MM.1S (cell line): ENCODE measurements around the gene NCOA3.

ENCODE experiments used
- DNase-seq: peaks from one replicate; pipeline ENCODE4 v3.0.0-alpha.2; 2015
- H2AFZ ChIP-seq: fragments of 300-600 bp; sonication (generic); 2 replicates; pipeline ENCODE4 v1.6.0; 2016; ENCODE audit warnings: antibody characterized with exemption, low read length
- H3F3A ChIP-seq: fragments of 300-600 bp; sonication (generic); 2 replicates; pipeline ENCODE4 v1.6.1; 2016; ENCODE audit warnings: mild to moderate bottlenecking, antibody characterized with exemption, low read length, moderate library complexity, mixed read lengths; ENCODE audit not compliant: insufficient read depth
- H3K27ac ChIP-seq: fragments of 300-600 bp; sonication (generic); 2 replicates; pipeline ENCODE4 v1.5.1; 2016; ENCODE audit warnings: mild to moderate bottlenecking, low read length
- H3K27me3 ChIP-seq: fragments of 300-600 bp; sonication (generic); replicated peaks from 2 replicates; pipeline ENCODE4 v1.6.0; 2016; ENCODE audit warnings: low read length; ENCODE audit not compliant: insufficient read depth
- H3K36me3 ChIP-seq: fragments of 300-600 bp; sonication (generic); replicated peaks from 2 replicates; pipeline ENCODE4 v1.6.1; 2016; ENCODE audit warnings: mild to moderate bottlenecking, low read length, mixed read lengths; ENCODE audit not compliant: insufficient read depth
- H3K4me1 ChIP-seq: fragments of 300-600 bp; sonication (generic); 2 replicates; pipeline ENCODE4 v1.6.1; 2016; ENCODE audit warnings: low read length, mixed read lengths
- H3K4me2 ChIP-seq: fragments of 300-600 bp; sonication (generic); 2 replicates; pipeline ENCODE4 v1.6.0; 2016; ENCODE audit warnings: low read depth, low read length
- H3K4me3 ChIP-seq: fragments of 300-600 bp; sonication (generic); 2 replicates; pipeline ENCODE4 v1.5.1; 2016; ENCODE audit warnings: low read length, mixed read lengths
- H3K79me2 ChIP-seq: fragments of 300-600 bp; sonication (generic); 2 replicates; pipeline ENCODE4 v1.6.1; 2016; ENCODE audit warnings: mixed run types, low read length, mixed read lengths
- H3K9ac ChIP-seq: fragments of 300-600 bp; sonication (generic); 2 replicates; pipeline ENCODE4 v1.6.1; 2016; ENCODE audit warnings: low read length, mixed read lengths
- H3K9me2 ChIP-seq: fragments of 300-600 bp; sonication (generic); replicated peaks from 2 replicates; pipeline ENCODE4 v1.6.1; 2016; ENCODE audit warnings: mild to moderate bottlenecking, low read length, mixed read lengths; ENCODE audit not compliant: insufficient read depth
- H3K9me3 ChIP-seq: fragments of 300-600 bp; sonication (generic); replicated peaks from 2 replicates; pipeline ENCODE4 v1.6.1; 2016; ENCODE audit warnings: mild to moderate bottlenecking, low read length, mixed read lengths; ENCODE audit not compliant: insufficient read depth
- H4K20me1 ChIP-seq: fragments of 300-600 bp; sonication (generic); 2 replicates; pipeline ENCODE4 v1.6.1; 2016; ENCODE audit warnings: mild to moderate bottlenecking, low read length, moderate library complexity, mixed read lengths; ENCODE audit not compliant: insufficient read depth
- EZH2 ChIP-seq: fragments of 300-600 bp; sonication (generic); optimal IDR thresholded peaks from 2 replicates; pipeline ENCODE3; 2017; ENCODE audit warnings: low read depth, mild to moderate bottlenecking, antibody characterized with exemption, low read length, mixed read lengths
- EZH2phosphoT487 ChIP-seq: fragments of 300-600 bp; sonication (generic); IDR thresholded peaks from 2 replicates; pipeline ENCODE4 v1.6.1; 2018; ENCODE audit warnings: antibody characterized with exemption, low read length
- TF ChIP-seq, protein P1 (sequence below): fragments of 300-600 bp; sonication (generic); IDR thresholded peaks from 2 replicates; pipeline ENCODE4 v1.5.1; 2016; ENCODE audit warnings: antibody characterized with exemption, low read length, mixed read lengths

The NCOA3 gene

DNA sequence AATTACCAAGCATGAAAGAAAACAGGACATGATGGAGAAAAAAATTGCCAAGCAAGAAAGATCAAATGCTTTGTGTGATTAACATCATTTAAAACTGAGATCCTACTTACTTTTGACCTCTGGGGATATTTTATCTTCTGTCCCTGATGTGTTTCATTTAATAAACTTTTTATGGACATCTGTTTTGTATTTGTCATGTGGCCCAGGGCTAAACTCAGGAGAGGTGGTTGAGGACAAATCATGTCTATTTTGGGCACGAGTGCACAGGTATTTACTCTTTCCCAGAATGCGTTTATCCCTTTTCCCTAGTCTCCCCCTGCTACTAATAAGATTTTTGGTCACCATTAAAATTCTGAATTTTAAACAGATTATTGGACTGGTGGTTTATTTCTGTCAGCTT is 128.2 kb downstream of the NCOA3 start:
- Histone ChIP-seq H3K36me3 (peaks cover 2% of the 10 kb centered on the region; the same call in 1 of the 2 replicates), H3K4me3 (no peak overlapping the region), H3F3A (peaks cover 8% of the 10 kb centered on the region), H3K27me3 (no peaks in the 10 kb centered on the region), H4K20me1 (0 out of 2 replicates have a peak, but pooled peaks cover 2% of the 10 kb centered on the region), H3K4me2 (no peak overlapping the region; the same call in 1 of the 2 replicates), H3K9me2 (no peaks in the 10 kb centered on the region), H3K9ac (no peak overlapping the region), H2AFZ (no peak overlapping the region), H3K4me1 (peaks cover 22% of the 10 kb centered on the region), H3K79me2 (peaks cover 19% of the 10 kb centered on the region), H3K27ac (0 out of 2 replicates have a peak overlapping the region, but pooled peaks have one; percentile 16), H3K9me3 (no peaks in the 10 kb centered on the region)
- TF ChIP-seq EZH2phosphoT487 (no peak), EZH2 (no peak)
- TF ChIP-seq, protein P1, sequence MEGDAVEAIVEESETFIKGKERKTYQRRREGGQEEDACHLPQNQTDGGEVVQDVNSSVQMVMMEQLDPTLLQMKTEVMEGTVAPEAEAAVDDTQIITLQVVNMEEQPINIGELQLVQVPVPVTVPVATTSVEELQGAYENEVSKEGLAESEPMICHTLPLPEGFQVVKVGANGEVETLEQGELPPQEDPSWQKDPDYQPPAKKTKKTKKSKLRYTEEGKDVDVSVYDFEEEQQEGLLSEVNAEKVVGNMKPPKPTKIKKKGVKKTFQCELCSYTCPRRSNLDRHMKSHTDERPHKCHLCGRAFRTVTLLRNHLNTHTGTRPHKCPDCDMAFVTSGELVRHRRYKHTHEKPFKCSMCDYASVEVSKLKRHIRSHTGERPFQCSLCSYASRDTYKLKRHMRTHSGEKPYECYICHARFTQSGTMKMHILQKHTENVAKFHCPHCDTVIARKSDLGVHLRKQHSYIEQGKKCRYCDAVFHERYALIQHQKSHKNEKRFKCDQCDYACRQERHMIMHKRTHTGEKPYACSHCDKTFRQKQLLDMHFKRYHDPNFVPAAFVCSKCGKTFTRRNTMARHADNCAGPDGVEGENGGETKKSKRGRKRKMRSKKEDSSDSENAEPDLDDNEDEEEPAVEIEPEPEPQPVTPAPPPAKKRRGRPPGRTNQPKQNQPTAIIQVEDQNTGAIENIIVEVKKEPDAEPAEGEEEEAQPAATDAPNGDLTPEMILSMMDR: no peak
- DNase-seq: no peak

DNA sequence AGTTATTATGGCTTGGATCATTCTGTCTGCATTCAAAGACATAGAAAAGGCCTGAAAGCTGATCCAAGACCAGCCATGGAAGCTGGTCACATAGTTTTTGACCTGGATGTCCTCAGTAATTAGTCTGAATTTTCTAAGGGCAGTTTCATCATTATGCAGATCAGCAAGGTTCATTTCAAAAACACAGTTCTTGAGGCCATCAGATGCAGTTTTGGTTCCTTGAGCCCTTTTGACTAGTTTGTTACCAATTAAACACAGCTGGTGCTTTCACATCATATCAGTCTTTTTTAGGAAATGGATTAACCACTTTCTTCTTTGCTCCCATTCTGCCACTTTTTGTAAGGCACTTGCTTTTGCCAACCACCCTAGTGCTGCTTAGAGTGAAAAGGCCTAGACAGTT is 129.4 kb downstream of the NCOA3 start:
- H3K36me3 ChIP-seq: peaks cover 2% of the 10 kb centered on the region; the same call in 1 of the 2 replicates

DNA sequence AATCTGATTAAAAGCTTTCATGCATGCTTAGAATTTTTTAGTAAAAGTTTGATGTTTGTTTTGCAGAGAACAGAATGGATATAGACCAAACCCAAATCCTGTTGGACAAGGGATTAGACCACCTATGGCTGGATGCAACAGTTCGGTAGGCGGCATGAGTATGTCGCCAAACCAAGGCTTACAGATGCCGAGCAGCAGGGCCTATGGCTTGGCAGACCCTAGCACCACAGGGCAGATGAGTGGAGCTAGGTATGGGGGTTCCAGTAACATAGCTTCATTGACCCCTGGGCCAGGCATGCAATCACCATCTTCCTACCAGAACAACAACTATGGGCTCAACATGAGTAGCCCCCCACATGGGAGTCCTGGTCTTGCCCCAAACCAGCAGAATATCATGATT is 133.6 kb downstream of the NCOA3 start:
- no peak overlapping the region for H3K4me3 ChIP-seq
- no peaks in the 10 kb centered on the region for H3K9me2 ChIP-seq
- DNase-seq: no peak
- peaks cover 8% of the 10 kb centered on the region for H3F3A ChIP-seq
- H3K9me3 ChIP-seq: no peaks in the 10 kb centered on the region
- TF ChIP-seq EZH2 (no peak), EZH2phosphoT487 (no peak)
- TF ChIP-seq, protein P1: no peak
- peaks cover 11% of the 10 kb centered on the region for H3K79me2 ChIP-seq
- no peaks in the 10 kb centered on the region for H3K27me3 ChIP-seq
- no peak overlapping the region for H3K9ac ChIP-seq
- no peak overlapping the region for H3K27ac ChIP-seq
- H3K4me2 ChIP-seq: no peak overlapping the region
- H2AFZ ChIP-seq: no peak overlapping the region
- 0 out of 2 replicates have a peak, but pooled peaks cover 2% of the 10 kb centered on the region for H4K20me1 ChIP-seq
- H3K4me1 ChIP-seq: peaks cover 27% of the 10 kb centered on the region
- no peaks in the 10 kb centered on the region; the same call in 1 of the 2 replicates for H3K36me3 ChIP-seq

More for the DNA sequence above, 129.4 kb downstream of the NCOA3 start:
- no peak overlapping the region for H2AFZ ChIP-seq
- H3K79me2 ChIP-seq: peaks cover 19% of the 10 kb centered on the region
- H3K27me3 ChIP-seq: no peaks in the 10 kb centered on the region
- 0 out of 2 replicates have a peak, but pooled peaks cover 2% of the 10 kb centered on the region for H4K20me1 ChIP-seq
- peak overlapping the region; percentile 23 for H3K4me2 ChIP-seq
- no peaks in the 10 kb centered on the region for H3K9me2 ChIP-seq
- H3K4me1 ChIP-seq: peaks cover 22% of the 10 kb centered on the region
- no peak overlapping the region for H3K4me3 ChIP-seq
- DNase-seq: peak; percentile 33
- no peaks in the 10 kb centered on the region for H3K9me3 ChIP-seq
- no peak for TF ChIP-seq EZH2
- TF ChIP-seq EZH2phosphoT487: no peak
- TF ChIP-seq, protein P1: no peak
- H3F3A ChIP-seq: peaks cover 8% of the 10 kb centered on the region
- no peak overlapping the region for H3K9ac ChIP-seq
- peak overlapping the region; percentile 52; the same call in 1 of the 2 replicates for H3K27ac ChIP-seq
